CD14-positive monocyte (primary cell): ENCODE data around the gene FOS. TPM values are rescaled to one million over a fixed set of nuclear protein-coding genes. Genes with fewer than 3 reads are reported as not detected.

Experiments used
- DNase-seq, 3 donors: peaks; one replicate each; pipeline ENCODE4 v3.0.0-alpha.2; 2011 to 2022
- H2AFZ ChIP-seq: 2 replicates; pipeline ENCODE4 v1.6.0; 2012; ENCODE audit warnings: mild to moderate bottlenecking, low read depth, low read length, inconsistent platforms; ENCODE audit not compliant: insufficient read depth, poor library complexity, severe bottlenecking
- H3K27ac ChIP-seq, 2 donors: 1 replicate in 1 of 2; 2 replicates in 1 of 2; pipeline ENCODE4 v1.5.1; 2012 to 2013; ENCODE audit warnings: low read length in 2 of 2, control low read depth in 1 of 2, inconsistent platforms in 1 of 2, low read depth in 1 of 2, mild to moderate bottlenecking in 1 of 2
- H3K27me3 ChIP-seq, 2 donors: one replicate each; pipeline versions ENCODE4 v1.6.0 to v1.6.1; 2011 to 2013; ENCODE audit warnings: low read length in 2 of 2; ENCODE audit not compliant: control insufficient read depth in 2 of 2, insufficient read depth in 2 of 2
- H3K36me3 ChIP-seq, 2 donors: replicated peaks in 1 of 2; 1 replicate in 1 of 2; 2 replicates in 1 of 2; pipeline versions ENCODE4 v1.5.1 to v1.6.1; 2012 to 2013; ENCODE audit warnings: low read length in 2 of 2, control low read depth in 1 of 2, inconsistent platforms in 1 of 2, mild to moderate bottlenecking in 1 of 2; ENCODE audit not compliant: insufficient read depth in 2 of 2, control insufficient read depth in 1 of 2
- H3K4me1 ChIP-seq, 2 donors: 1 replicate in 1 of 2; 2 replicates in 1 of 2; pipeline versions ENCODE4 v1.5.1 to v1.6.1; 2012 to 2013; ENCODE audit warnings: low read length in 2 of 2, control low read depth in 1 of 2, inconsistent platforms in 1 of 2, mild to moderate bottlenecking in 1 of 2, moderate library complexity in 1 of 2; ENCODE audit not compliant: insufficient read depth in 2 of 2, control insufficient read depth in 1 of 2
- H3K4me2 ChIP-seq: replicated peaks from 2 replicates; pipeline ENCODE3; 2012; ENCODE audit warnings: low read length, moderate library complexity, mild to moderate bottlenecking; ENCODE audit not compliant: poor library complexity, severe bottlenecking; ENCODE audit errors: extremely low read depth
- H3K4me3 ChIP-seq, 3 experiments: fragments of 200-600 bp in 1 of 3; sonication (generic) in 1 of 3; replicated peaks in 1 of 3; 1 replicate in 2 of 3; 2 replicates in 1 of 3; pipeline ENCODE4 v1.5.1; 2011 to 2013; ENCODE audit warnings: low read length in 3 of 3, mild to moderate bottlenecking in 3 of 3, control low read depth in 2 of 3, low read depth in 2 of 3, inconsistent platforms in 1 of 3, moderate library complexity in 1 of 3
- H3K79me2 ChIP-seq: 2 replicates; pipeline ENCODE4 v1.6.0; 2012; ENCODE audit warnings: mild to moderate bottlenecking, control low read depth, inconsistent platforms, low read length, moderate library complexity; ENCODE audit not compliant: insufficient read depth
- H3K9ac ChIP-seq: 2 replicates; pipeline ENCODE4 v1.6.0; 2017; ENCODE audit warnings: low read length, mild to moderate bottlenecking; ENCODE audit not compliant: insufficient read depth, poor library complexity, severe bottlenecking
- H3K9me3 ChIP-seq, 2 donors: replicated peaks in 1 of 2; 1 replicate in 1 of 2; 2 replicates in 1 of 2; pipeline versions ENCODE4 v1.5.1 to v1.6.1; 2012 to 2013; ENCODE audit warnings: low read length in 2 of 2, control low read depth in 1 of 2; ENCODE audit not compliant: control insufficient read depth in 1 of 2, insufficient read depth in 1 of 2
- H4K20me1 ChIP-seq: 2 replicates; pipeline ENCODE4 v1.6.0; 2012; ENCODE audit warnings: mild to moderate bottlenecking, low read length, control low read depth, moderate library complexity; ENCODE audit not compliant: insufficient read depth
- H3K27ac Mint-ChIP-seq, 7 donors: one replicate each; pipeline ENCODE4 v1.8.0; 2020; ENCODE audit warnings: mild to moderate bottlenecking in 7 of 7, mixed read lengths in 7 of 7, moderate library complexity in 6 of 7, inconsistent platforms in 2 of 7
- H3K27me3 Mint-ChIP-seq, 3 donors: one replicate each; pipeline ENCODE4 v1.8.0; 2021 to 2022; ENCODE audit warnings: low read depth in 3 of 3, mild to moderate bottlenecking in 3 of 3, mixed read lengths in 3 of 3, moderate library complexity in 3 of 3, inconsistent platforms in 1 of 3
- H3K36me3 Mint-ChIP-seq, 2 donors: one replicate each; pipeline ENCODE4 v1.8.0; 2020; ENCODE audit warnings: mixed read lengths in 2 of 2, inconsistent platforms in 1 of 2, mild to moderate bottlenecking in 1 of 2
- H3K4me1 Mint-ChIP-seq: one replicate; pipeline ENCODE4 v1.8.0; 2020; ENCODE audit warnings: mild to moderate bottlenecking, mixed read lengths
- H3K4me3 Mint-ChIP-seq, 2 donors: one replicate each; pipeline ENCODE4 v1.8.0; 2020; ENCODE audit warnings: mild to moderate bottlenecking in 2 of 2, mixed read lengths in 2 of 2, moderate library complexity in 1 of 2
- H3K9me3 Mint-ChIP-seq, 7 donors: one replicate each; pipeline ENCODE4 v1.8.0; 2020 to 2022; ENCODE audit warnings: mixed read lengths in 7 of 7, mild to moderate bottlenecking in 6 of 7, moderate library complexity in 6 of 7, inconsistent platforms in 2 of 7
- WGBS: methylation state at CpG from one replicate; pipeline ENCODE4 v1.1.5; 2013; ENCODE audit warnings: missing lambda C conversion rate; ENCODE audit not compliant: insufficient coverage; 5-methylcytosine and 5-hydroxymethylcytosine counted together
- intact Hi-C, 2 donors: fragments of 100-400 bp; cut with micrococcal nuclease; formaldehyde crosslinking; loops; one replicate each; pipeline versions ENCODE4 v1.15.0 to v1.15.1; 2023
- polyA plus RNA-seq, 3 donors: library from polyadenylated mRNA; depleted of rRNA in 1 of 3; unstranded in 2 of 3; stranded (reverse) in 1 of 3; fragments of 300-500 nt in 2 of 3; fragments of >200 nt in 1 of 3; fragmentation: Illumina TruSeq in 2 of 3; gene quantifications; 1 replicate in 2 of 3; 2 replicates in 1 of 3; pipeline ENCODE4 v1.2.3, GENCODE V29; 2012 to 2021
- TF ChIP-seq, protein P1 (sequence below): fragments of 200-600 bp; IDR thresholded peaks from one replicate; pipeline ENCODE4 v1.8.0; 2022; ENCODE audit warnings: antibody characterized with exemption, mild to moderate bottlenecking

FOS gene
- polyA plus RNA-seq, 3 donors = 4,403 to 5,159 (median 4,841) TPM

DNA sequence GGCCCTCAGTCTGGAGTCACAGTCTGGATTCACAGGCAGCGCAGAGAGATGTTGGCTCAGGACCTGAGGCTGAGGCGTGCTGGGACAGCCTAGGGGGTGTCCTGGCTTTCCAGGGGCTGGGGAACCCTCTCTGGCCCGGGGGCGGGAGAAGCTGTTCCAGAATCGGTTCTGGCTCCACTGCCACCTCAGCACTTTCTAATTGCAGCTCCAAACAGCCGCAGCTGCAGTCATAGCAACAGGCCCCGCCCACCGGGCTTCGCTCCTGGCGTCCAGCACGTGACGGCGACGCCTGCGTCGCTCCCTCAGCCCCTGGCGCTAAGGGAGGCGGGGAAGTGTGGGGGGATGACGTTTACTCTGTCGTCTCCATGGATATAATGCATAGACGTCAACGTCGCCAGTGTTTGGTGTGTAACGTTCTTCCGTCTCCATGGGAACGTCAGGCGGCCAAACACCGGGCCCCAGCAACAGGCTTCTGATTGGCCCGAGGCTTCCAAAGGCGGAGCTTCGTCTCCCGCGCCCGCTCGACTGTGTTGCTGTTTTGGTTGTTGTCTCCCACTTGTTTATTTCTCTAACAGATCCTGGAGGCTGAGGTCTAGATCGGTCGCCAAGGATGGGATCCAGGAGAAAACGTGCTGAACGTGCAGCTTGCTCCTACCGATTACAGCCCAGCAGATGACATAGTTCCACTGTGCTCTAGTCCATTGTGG lies 19.7 kb upstream of the FOS start:
- Histone ChIP-seq H3K4me2 (peak overlapping the region; percentile 70), H3K9me3 (no peaks in the 10 kb centered on the region), H3K9ac (peak overlapping the region; percentile 92), H3K4me3 (peak overlapping the region; percentile 31 to 64 (median 39)), H3K79me2 (no peaks in the 10 kb centered on the region), H2AFZ (no peak overlapping the region), H3K36me3 (no peaks in the 10 kb centered on the region), H4K20me1 (no peaks in the 10 kb centered on the region), H3K27ac (peak overlapping the region; percentile 98 to 100), H3K4me1 (peaks cover 30 to 44% of the 10 kb centered on the region in 2 donors), H3K27me3 (no peaks in the 10 kb centered on the region)
- H3K4me1 Mint-ChIP-seq = peaks cover 51% of the 10 kb centered on the region
- peak overlapping the region; percentile 79 to 92 for H3K4me3 Mint-ChIP-seq
- peaks cover 0 to 2% (median 1%) of the 10 kb centered on the region in 3 donors for H3K27me3 Mint-ChIP-seq
- TF ChIP-seq, protein P1, sequence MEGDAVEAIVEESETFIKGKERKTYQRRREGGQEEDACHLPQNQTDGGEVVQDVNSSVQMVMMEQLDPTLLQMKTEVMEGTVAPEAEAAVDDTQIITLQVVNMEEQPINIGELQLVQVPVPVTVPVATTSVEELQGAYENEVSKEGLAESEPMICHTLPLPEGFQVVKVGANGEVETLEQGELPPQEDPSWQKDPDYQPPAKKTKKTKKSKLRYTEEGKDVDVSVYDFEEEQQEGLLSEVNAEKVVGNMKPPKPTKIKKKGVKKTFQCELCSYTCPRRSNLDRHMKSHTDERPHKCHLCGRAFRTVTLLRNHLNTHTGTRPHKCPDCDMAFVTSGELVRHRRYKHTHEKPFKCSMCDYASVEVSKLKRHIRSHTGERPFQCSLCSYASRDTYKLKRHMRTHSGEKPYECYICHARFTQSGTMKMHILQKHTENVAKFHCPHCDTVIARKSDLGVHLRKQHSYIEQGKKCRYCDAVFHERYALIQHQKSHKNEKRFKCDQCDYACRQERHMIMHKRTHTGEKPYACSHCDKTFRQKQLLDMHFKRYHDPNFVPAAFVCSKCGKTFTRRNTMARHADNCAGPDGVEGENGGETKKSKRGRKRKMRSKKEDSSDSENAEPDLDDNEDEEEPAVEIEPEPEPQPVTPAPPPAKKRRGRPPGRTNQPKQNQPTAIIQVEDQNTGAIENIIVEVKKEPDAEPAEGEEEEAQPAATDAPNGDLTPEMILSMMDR = peak; percentile 2
- peak overlapping the region; percentile 99 to 100 (median 100) for H3K27ac Mint-ChIP-seq
- under 1% methylated on average over 32 of the region's 40 CpGs for WGBS
- intact Hi-C loops = loop anchor here (1.0 to 5.0 kb wide), 6 partner anchors 17 to 72 kb away; no protein-coding TSS in a partner anchor
- peak; percentile 100 for DNase-seq
- peaks cover 0 to 3% (median 0%) of the 10 kb centered on the region in 7 donors for H3K9me3 Mint-ChIP-seq
- H3K36me3 Mint-ChIP-seq = peaks cover 2 to 8% of the 10 kb centered on the region in 2 donors

DNA sequence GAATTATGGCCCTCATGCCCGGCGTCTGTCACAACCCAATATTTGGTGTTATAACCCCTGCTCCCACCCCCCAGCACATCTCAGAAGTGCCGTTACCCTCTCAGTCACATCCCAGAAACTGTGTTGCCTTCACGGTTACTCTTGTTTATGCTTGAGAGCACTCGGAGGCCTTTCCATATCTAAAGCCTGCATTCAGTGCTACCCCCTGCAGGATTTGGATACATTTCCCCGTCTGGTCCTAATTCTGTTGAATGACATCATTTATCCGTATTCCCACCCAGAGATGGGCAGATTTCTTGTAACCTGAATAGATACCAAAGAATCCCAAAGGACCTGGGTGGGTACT lies 19.1 kb upstream of the FOS start:
- H3K4me1 ChIP-seq = peaks cover 30 to 44% of the 10 kb centered on the region in 2 donors
- WGBS = 15% methylated on average over 3 of the region's 7 CpGs
- H3K4me3 ChIP-seq = peak overlapping the region; percentile 31 to 59 (median 32)
- no peaks in the 10 kb centered on the region for H3K79me2 ChIP-seq
- H3K4me2 ChIP-seq = peak overlapping the region; percentile 56
- TF ChIP-seq, protein P1 = peak; percentile 3
- H4K20me1 ChIP-seq = no peaks in the 10 kb centered on the region
- Mint-ChIP-seq H3K27me3 (peaks cover 0 to 2% (median 1%) of the 10 kb centered on the region in 3 donors), H3K36me3 (peaks cover 2 to 8% of the 10 kb centered on the region in 2 donors), H3K27ac (peak overlapping the region; percentile 99 to 100 (median 100)), H3K4me1 (peaks cover 50% of the 10 kb centered on the region), H3K4me3 (peak overlapping the region; percentile 77 to 83), H3K9me3 (peaks cover 0 to 3% (median 0%) of the 10 kb centered on the region in 7 donors)
- no peak overlapping the region for H2AFZ ChIP-seq
- intact Hi-C loops = loop anchor here (1.0 to 5.0 kb wide), 6 partner anchors 17 to 72 kb away; no protein-coding TSS in a partner anchor
- H3K36me3 ChIP-seq = no peaks in the 10 kb centered on the region
- DNase-seq = no peak
- H3K27ac ChIP-seq = peak overlapping the region; percentile 98 to 100
- peak overlapping the region; percentile 92 for H3K9ac ChIP-seq
- H3K9me3 ChIP-seq = no peaks in the 10 kb centered on the region
- H3K27me3 ChIP-seq = no peaks in the 10 kb centered on the region
